Measurements from ENCODE around the gene GGT6. TPM values are rescaled to one million over a fixed set of nuclear protein-coding genes. Genes with fewer than 3 reads are reported as not detected.
A peak's percentile ranks its signal among the peaks of the same experiment; 100 is the strongest.
"Not testable (repeated sequence)": the region's sequence is repeated elsewhere in the genome, so short reads cannot be mapped to it uniquely, and the experiment has no call there.

The GGT6 gene
- total and polyA plus RNA-seq, 7 experiments from 2014 or later, result not detected

DNA sequence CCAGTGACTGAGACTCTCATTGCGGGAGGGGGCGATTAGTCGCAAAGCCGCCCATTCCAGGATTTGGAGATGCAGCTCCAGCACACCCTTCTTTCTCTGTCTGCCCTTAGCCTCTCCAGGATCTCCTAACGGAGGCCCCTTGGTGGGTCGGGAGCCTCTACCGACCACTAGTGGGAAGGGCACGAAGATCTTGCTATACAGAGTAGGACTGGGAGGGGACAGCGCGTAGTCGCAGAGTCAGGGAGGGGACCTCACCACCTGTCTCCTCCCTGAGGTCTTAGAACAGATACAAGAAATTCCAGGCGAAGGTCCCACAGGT lies 23.4 kb upstream of the GGT6 start:
- CTCF ChIA-PET, result no interaction called here
- H3K4me3 ChIP-seq (ENCODE audit: low read length), result no peak overlapping the region
- peak; percentile 66 for ATAC-seq
- Mint-ChIP-seq H3K9me3 (peaks cover 0 to 2% (median 0%) of the 10 kb centered on the region in 11 donors), H3K27ac (peak overlapping the region in 1 of 9 donors; percentile 33), H3K4me1 (peaks cover 2 to 11% (median 5%) of the 10 kb centered on the region in 7 donors), H3K4me3 (peak overlapping the region; percentile 41 to 88 (median 80)), H3K36me3 (no peaks in the 10 kb centered on the region), H3K27me3 (peaks cover 27 to 50% (median 34%) of the 10 kb centered on the region in 5 donors)
- POLR2A ChIA-PET, result no interaction called here
- H3K9me3 ChIP-seq (ENCODE audit: control insufficient read depth in 2 of 3, low read length in 3 of 3), result no peaks in the 10 kb centered on the region
- no peaks in the 10 kb centered on the region for H3K4me1 ChIP-seq (ENCODE audit: control insufficient read depth in 2 of 2, insufficient read depth in 2 of 2, low read length in 2 of 2)
- H3K27me3 ChIP-seq (ENCODE audit: control insufficient read depth in 2 of 2, insufficient read depth in 2 of 2, low read length in 2 of 2), result peaks cover 0 to 5% of the 10 kb centered on the region in 2 donors
- intact Hi-C loops (cut with micrococcal nuclease), result no loop called here
- no peaks in the 10 kb centered on the region for H3K36me3 ChIP-seq (ENCODE audit: control insufficient read depth in 2 of 3, insufficient read depth in 3 of 3, low read length in 3 of 3)
- no peak for DNase-seq
- H3K27ac ChIP-seq (ENCODE audit: low read depth, low read length), result no peak overlapping the region

DNA sequence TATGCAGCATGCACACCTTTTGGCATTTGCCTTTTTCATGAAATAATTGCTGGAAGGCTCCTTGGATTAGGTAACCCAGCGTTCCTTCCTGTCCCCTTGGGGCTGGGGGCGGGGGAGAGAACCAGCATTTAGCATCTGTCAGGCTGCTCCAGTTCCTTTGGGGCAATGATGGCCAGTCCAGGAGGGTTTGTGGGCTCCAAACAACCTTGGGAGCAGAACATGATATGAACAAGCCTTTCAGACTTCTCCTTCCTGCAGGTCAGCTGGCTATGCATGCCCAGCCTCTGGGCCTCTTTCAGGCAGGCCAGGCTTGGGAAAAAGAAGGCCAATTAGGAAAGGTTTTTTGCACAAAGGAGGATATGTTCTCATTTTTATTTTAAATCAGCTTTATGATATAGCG lies 22.8 kb upstream of the GGT6 start:
- Mint-ChIP-seq H3K27me3 (peaks cover 27 to 50% (median 34%) of the 10 kb centered on the region in 5 donors), H3K4me3 (peak overlapping the region in 6 of 10 donors; percentile 42 to 85 (median 76)), H3K27ac (no peak overlapping the region), H3K36me3 (no peaks in the 10 kb centered on the region), H3K9me3 (peaks cover 0 to 2% (median 0%) of the 10 kb centered on the region in 11 donors), H3K4me1 (peaks cover 2 to 11% (median 5%) of the 10 kb centered on the region in 7 donors)
- Histone ChIP-seq H3K36me3 (ENCODE audit: control insufficient read depth in 2 of 3, insufficient read depth in 3 of 3, low read length in 3 of 3) (no peaks in the 10 kb centered on the region), H3K4me3 (ENCODE audit: low read length) (no peak overlapping the region), H3K9me3 (ENCODE audit: control insufficient read depth in 2 of 3, low read length in 3 of 3) (no peaks in the 10 kb centered on the region), H3K4me1 (ENCODE audit: control insufficient read depth in 2 of 2, insufficient read depth in 2 of 2, low read length in 2 of 2) (no peaks in the 10 kb centered on the region), H3K27me3 (ENCODE audit: control insufficient read depth in 2 of 2, insufficient read depth in 2 of 2, low read length in 2 of 2) (peaks cover 0 to 5% of the 10 kb centered on the region in 2 donors), H3K27ac (ENCODE audit: low read depth, low read length) (no peak overlapping the region)
- intact Hi-C loops (cut with micrococcal nuclease), result no loop called here
- ATAC-seq, result no peak
- no peak for DNase-seq
- ChIA-PET POLR2A (no interaction called here), CTCF (no interaction called here)

DNA sequence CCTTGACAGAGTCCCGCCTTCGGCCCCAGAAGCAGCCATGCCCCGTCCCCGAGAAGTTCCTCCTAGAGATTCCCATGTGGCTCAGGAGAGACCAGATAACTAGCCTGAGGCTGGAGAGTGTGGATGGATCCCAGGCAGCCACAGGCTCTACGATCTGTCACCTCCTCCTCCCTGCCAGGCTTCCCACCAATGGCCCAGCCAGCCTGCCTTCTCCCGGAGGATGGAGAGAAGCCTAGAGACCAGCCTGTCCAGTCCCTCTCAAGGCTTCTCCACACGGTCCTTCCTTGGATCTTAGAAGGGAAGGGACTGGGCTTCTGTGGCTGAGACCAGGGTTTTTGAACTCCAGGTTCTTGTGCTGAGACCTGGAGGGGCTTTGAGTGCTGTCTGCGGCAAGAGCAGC lies 22.3 kb upstream of the GGT6 start:
- peaks cover 0 to 5% of the 10 kb centered on the region in 2 donors for H3K27me3 ChIP-seq (ENCODE audit: control insufficient read depth in 2 of 2, insufficient read depth in 2 of 2, low read length in 2 of 2)
- H3K27ac ChIP-seq (ENCODE audit: low read depth, low read length), result no peak overlapping the region
- intact Hi-C loops (cut with micrococcal nuclease), result no loop called here
- no peaks in the 10 kb centered on the region for H3K36me3 Mint-ChIP-seq
- H3K4me3 ChIP-seq (ENCODE audit: low read length), result no peak overlapping the region
- peaks cover 2 to 11% (median 5%) of the 10 kb centered on the region in 7 donors for H3K4me1 Mint-ChIP-seq
- H3K4me3 Mint-ChIP-seq, result no peak overlapping the region
- no peak for ATAC-seq
- DNase-seq, result no peak
- H3K36me3 ChIP-seq (ENCODE audit: control insufficient read depth in 2 of 3, insufficient read depth in 3 of 3, low read length in 3 of 3), result no peaks in the 10 kb centered on the region
- H3K9me3 ChIP-seq (ENCODE audit: control insufficient read depth in 2 of 3, low read length in 3 of 3), result no peaks in the 10 kb centered on the region
- peaks cover 27 to 50% (median 34%) of the 10 kb centered on the region in 5 donors for H3K27me3 Mint-ChIP-seq
- no peak overlapping the region for H3K27ac Mint-ChIP-seq
- H3K9me3 Mint-ChIP-seq, result peaks cover 0 to 2% (median 0%) of the 10 kb centered on the region in 11 donors
- CTCF ChIA-PET, result no interaction called here
- H3K4me1 ChIP-seq (ENCODE audit: control insufficient read depth in 2 of 2, insufficient read depth in 2 of 2, low read length in 2 of 2), result no peaks in the 10 kb centered on the region
- POLR2A ChIA-PET, result no interaction called here

DNA sequence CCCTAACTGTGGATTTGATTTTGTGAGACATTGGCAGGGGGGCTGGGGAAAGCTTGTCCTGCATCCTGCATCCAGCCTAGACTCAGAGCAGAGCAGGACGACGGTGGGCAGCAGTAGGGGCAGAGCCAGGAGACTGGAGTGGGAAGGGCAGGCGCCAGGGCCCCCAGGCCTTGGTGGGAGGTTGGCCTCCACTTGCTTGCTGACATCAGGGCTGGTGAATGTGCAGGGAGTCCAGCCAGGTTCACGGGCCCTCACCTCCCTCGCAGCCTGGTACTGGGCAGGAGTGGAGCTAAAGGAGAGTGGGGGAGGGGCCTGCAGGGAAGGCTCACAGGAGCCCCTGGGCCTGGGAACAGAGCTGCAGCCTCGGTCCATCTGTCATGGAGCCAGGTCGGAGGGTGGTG lies 21.7 kb upstream of the GGT6 start:
- no peak for ATAC-seq
- Histone ChIP-seq H3K27ac (ENCODE audit: low read depth, low read length) (no peak overlapping the region), H3K4me1 (ENCODE audit: control insufficient read depth in 2 of 2, insufficient read depth in 2 of 2, low read length in 2 of 2) (no peaks in the 10 kb centered on the region), H3K36me3 (ENCODE audit: control insufficient read depth in 2 of 3, insufficient read depth in 3 of 3, low read length in 3 of 3) (no peaks in the 10 kb centered on the region), H3K27me3 (ENCODE audit: control insufficient read depth in 2 of 2, insufficient read depth in 2 of 2, low read length in 2 of 2) (peaks cover 0 to 5% of the 10 kb centered on the region in 2 donors), H3K4me3 (ENCODE audit: low read length) (no peak overlapping the region), H3K9me3 (ENCODE audit: control insufficient read depth in 2 of 3, low read length in 3 of 3) (no peaks in the 10 kb centered on the region)
- Mint-ChIP-seq H3K36me3 (no peaks in the 10 kb centered on the region), H3K4me3 (no peak overlapping the region), H3K4me1 (peaks cover 2 to 11% (median 5%) of the 10 kb centered on the region in 7 donors), H3K27me3 (peaks cover 27 to 50% (median 34%) of the 10 kb centered on the region in 5 donors), H3K9me3 (peaks cover 0 to 2% (median 0%) of the 10 kb centered on the region in 11 donors), H3K27ac (no peak overlapping the region)
- no peak for DNase-seq
- CTCF ChIA-PET, result no interaction called here
- POLR2A ChIA-PET, result no interaction called here
- intact Hi-C loops (cut with micrococcal nuclease), result no loop called here

DNA sequence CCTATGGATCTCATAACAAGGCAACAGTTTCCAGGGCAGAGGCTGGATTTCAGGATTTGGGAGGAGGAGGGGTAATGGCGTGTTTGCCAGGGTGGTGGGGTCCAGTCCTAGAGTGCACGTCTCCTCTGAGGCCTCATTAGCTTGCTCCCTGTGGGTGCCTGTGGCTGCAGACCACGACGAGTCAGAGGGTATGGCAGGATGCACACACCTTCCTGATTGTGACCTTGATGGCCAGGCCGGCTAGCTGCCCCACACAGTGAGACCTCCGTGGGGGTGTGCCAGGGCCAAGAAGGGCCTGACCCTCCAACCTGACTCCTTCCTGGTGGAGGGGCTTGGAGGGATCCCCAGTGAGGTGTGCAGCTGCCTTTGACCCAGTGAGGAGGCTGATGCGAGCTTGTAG lies 19.9 kb upstream of the GGT6 start:
- H3K27ac ChIP-seq (ENCODE audit: low read depth, low read length), result no peak overlapping the region
- Mint-ChIP-seq H3K9me3 (peaks cover 0 to 2% (median 0%) of the 10 kb centered on the region in 11 donors), H3K36me3 (no peaks in the 10 kb centered on the region), H3K4me1 (peaks cover 2 to 10% (median 5%) of the 10 kb centered on the region in 7 donors), H3K27ac (no peak overlapping the region), H3K27me3 (peaks cover 14 to 38% (median 27%) of the 10 kb centered on the region in 5 donors), H3K4me3 (no peak overlapping the region)
- H3K36me3 ChIP-seq (ENCODE audit: control insufficient read depth in 2 of 3, insufficient read depth in 3 of 3, low read length in 3 of 3), result no peaks in the 10 kb centered on the region
- ATAC-seq, result no peak
- H3K4me1 ChIP-seq (ENCODE audit: control insufficient read depth in 2 of 2, insufficient read depth in 2 of 2, low read length in 2 of 2), result no peaks in the 10 kb centered on the region
- peaks cover 0 to 5% of the 10 kb centered on the region in 2 donors for H3K27me3 ChIP-seq (ENCODE audit: control insufficient read depth in 2 of 2, insufficient read depth in 2 of 2, low read length in 2 of 2)
- no peak for DNase-seq
- ChIA-PET CTCF (no interaction called here), POLR2A (no interaction called here)
- no peak overlapping the region for H3K4me3 ChIP-seq (ENCODE audit: low read length)
- no peaks in the 10 kb centered on the region for H3K9me3 ChIP-seq (ENCODE audit: control insufficient read depth in 2 of 3, low read length in 3 of 3)
- intact Hi-C loops (cut with micrococcal nuclease), result no loop called here

DNA sequence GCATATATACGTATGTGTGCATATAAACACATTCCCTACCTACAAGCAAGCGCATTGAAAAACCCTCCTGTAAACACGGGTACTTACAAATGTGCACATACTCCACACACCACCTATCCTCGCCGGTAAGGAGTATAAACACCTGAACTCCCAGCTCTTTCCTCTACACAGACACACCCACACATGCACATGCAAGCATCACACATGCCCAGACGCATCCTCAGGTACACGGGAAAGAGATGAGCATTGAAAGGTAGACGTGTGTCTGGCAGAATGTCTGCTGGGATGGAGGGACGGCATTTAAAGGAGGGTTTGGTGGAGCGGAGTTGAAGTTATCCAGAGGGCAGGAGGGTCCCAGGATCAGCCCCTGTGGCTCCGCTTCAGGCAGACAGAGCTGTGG lies 19.3 kb upstream of the GGT6 start:
- ATAC-seq, result no peak
- Mint-ChIP-seq H3K9me3 (peaks cover 0 to 2% (median 0%) of the 10 kb centered on the region in 11 donors), H3K4me1 (peaks cover 2 to 8% (median 4%) of the 10 kb centered on the region in 7 donors), H3K4me3 (no peak overlapping the region), H3K36me3 (no peaks in the 10 kb centered on the region), H3K27ac (no peak overlapping the region), H3K27me3 (peaks cover 11 to 40% (median 25%) of the 10 kb centered on the region in 5 donors)
- no peaks in the 10 kb centered on the region for H3K4me1 ChIP-seq (ENCODE audit: control insufficient read depth in 2 of 2, insufficient read depth in 2 of 2, low read length in 2 of 2)
- POLR2A ChIA-PET, result no interaction called here
- H3K27ac ChIP-seq (ENCODE audit: low read depth, low read length), result no peak overlapping the region
- no peaks in the 10 kb centered on the region for H3K36me3 ChIP-seq (ENCODE audit: control insufficient read depth in 2 of 3, insufficient read depth in 3 of 3, low read length in 3 of 3)
- DNase-seq, result no peak
- H3K4me3 ChIP-seq (ENCODE audit: low read length), result no peak overlapping the region
- peaks cover 0 to 5% of the 10 kb centered on the region in 2 donors for H3K27me3 ChIP-seq (ENCODE audit: control insufficient read depth in 2 of 2, insufficient read depth in 2 of 2, low read length in 2 of 2)
- H3K9me3 ChIP-seq (ENCODE audit: control insufficient read depth in 2 of 3, low read length in 3 of 3), result no peaks in the 10 kb centered on the region
- intact Hi-C loops (cut with micrococcal nuclease), result no loop called here
- CTCF ChIA-PET, result interaction anchor here (0.5 kb wide), 1 partner anchor 290 kb away, joined by 4 read pairs; no protein-coding TSS in a partner anchor

DNA sequence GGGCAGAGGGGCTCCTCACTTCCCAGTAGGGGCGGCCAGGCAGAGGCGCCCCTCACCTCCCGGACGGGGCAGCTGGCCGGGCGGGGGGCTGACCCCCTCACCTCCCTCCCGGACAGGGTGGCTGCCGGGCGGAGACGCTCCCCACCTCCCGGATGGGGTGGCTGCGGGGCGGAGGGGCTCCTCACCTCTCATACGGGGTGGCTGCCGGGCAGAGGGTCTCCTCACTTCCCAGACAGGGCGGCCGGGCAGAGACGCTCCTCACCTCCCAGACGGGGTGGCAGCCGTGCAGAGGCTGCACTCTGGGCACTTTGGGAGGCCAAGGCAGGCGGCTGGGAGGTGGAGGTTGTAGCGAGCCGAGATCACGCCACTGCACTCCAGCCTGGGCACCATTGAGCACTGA lies 18.0 kb upstream of the GGT6 start:
- H3K27ac ChIP-seq (ENCODE audit: low read depth, low read length); H3K4me3 Mint-ChIP-seq; H3K36me3 Mint-ChIP-seq; POLR2A ChIA-PET; DNase-seq; H3K4me1 Mint-ChIP-seq; H3K27me3 ChIP-seq (ENCODE audit: control insufficient read depth in 2 of 2, insufficient read depth in 2 of 2, low read length in 2 of 2); H3K4me1 ChIP-seq (ENCODE audit: control insufficient read depth in 2 of 2, insufficient read depth in 2 of 2, low read length in 2 of 2); H3K4me3 ChIP-seq (ENCODE audit: low read length); H3K9me3 Mint-ChIP-seq; ATAC-seq; H3K9me3 ChIP-seq (ENCODE audit: control insufficient read depth in 2 of 3, low read length in 3 of 3); intact Hi-C loops (cut with micrococcal nuclease); H3K36me3 ChIP-seq (ENCODE audit: control insufficient read depth in 2 of 3, insufficient read depth in 3 of 3, low read length in 3 of 3); H3K27ac Mint-ChIP-seq: not testable (repeated sequence)
- H3K27me3 Mint-ChIP-seq, result peaks cover 3 to 36% (median 18%) of the 10 kb centered on the region in 5 donors
- CTCF ChIA-PET, result interaction anchor here (0.6 kb wide), 1 partner anchor 197 kb away, joined by 3 read pairs; no protein-coding TSS in a partner anchor

All from naive thymus-derived CD4-positive, alpha-beta T cell (primary cell).